ENCODE measurements around the gene FLT4. TPM values are rescaled to one million over a fixed set of nuclear protein-coding genes. Genes with fewer than 3 reads are reported as not detected.

The FLT4 gene
- polyA plus RNA-seq, 1 donor from 2014 or later = 0.04 TPM

- H3K27ac ChIP-seq (ENCODE audit: low read length) = no peak overlapping the region
- TF ChIP-seq RAD21 (conservative IDR thresholded peaks at IDR 0.05) (no peak), POLR2AphosphoS5 (IDR thresholded peaks at IDR 0.05) (no peak), EP300 (conservative IDR thresholded peaks at IDR 0.05; ENCODE audit: poor library complexity, severe bottlenecking) (no peak), TAF1 (IDR thresholded peaks at IDR 0.05; ENCODE audit: low read depth) (no peak), CTCF (IDR thresholded peaks at IDR 0.05; ENCODE audit: poor library complexity, severe bottlenecking) (no peak), MXI1 (conservative IDR thresholded peaks at IDR 0.05; ENCODE audit: poor library complexity, severe bottlenecking) (no peak), SMC3 (conservative IDR thresholded peaks at IDR 0.05; ENCODE audit: poor library complexity) (no peak), REST (IDR thresholded peaks at IDR 0.05; ENCODE audit: borderline replicate concordance) (no peak), EZH2 (IDR thresholded peaks at IDR 0.05; ENCODE audit: borderline replicate concordance, insufficient read depth, low read length, poor library complexity, severe bottlenecking) (no peak)
- H3K4me3 ChIP-seq (ENCODE audit: low read length) = no peak overlapping the region
- no peaks in the 10 kb centered on the region for H3K36me3 ChIP-seq (ENCODE audit: insufficient read depth, low read length)
- H3K4me2 ChIP-seq (ENCODE audit: low read length) = no peak overlapping the region
- H3K9me3 ChIP-seq (ENCODE audit: low read length) = no peaks in the 10 kb centered on the region
- no peaks in the 10 kb centered on the region for H3K27me3 ChIP-seq (ENCODE audit: insufficient read depth, low read depth, low read length)
- no peaks in the 10 kb centered on the region for H3F3A ChIP-seq (ENCODE audit: insufficient read depth, low read length, poor library complexity, severe bottlenecking)
- H3K79me2 ChIP-seq (replicated peaks; ENCODE audit: insufficient read depth, low read length) = no peaks in the 10 kb centered on the region
- no peaks in the 10 kb centered on the region for H3K9me2 ChIP-seq (ENCODE audit: insufficient read depth, low read length)
- H2AFZ ChIP-seq (ENCODE audit: low read depth, low read length) = no peak overlapping the region
- no peaks in the 10 kb centered on the region for H4K20me1 ChIP-seq (ENCODE audit: insufficient read depth)
- H3K9ac ChIP-seq (ENCODE audit: low read length) = no peak overlapping the region
Measured at GRCh38 chr5:180604271-180604670, 45.1 kb downstream of the FLT4 start.

GRCh38 chr5:180603076-180603594, 46.3 kb downstream of the FLT4 start:
- Histone ChIP-seq H3K27ac (ENCODE audit: low read length) (no peak overlapping the region), H3K4me3 (ENCODE audit: low read length) (no peak overlapping the region), H3K36me3 (ENCODE audit: insufficient read depth, low read length) (no peaks in the 10 kb centered on the region), H3K9me2 (ENCODE audit: insufficient read depth, low read length) (no peaks in the 10 kb centered on the region), H2AFZ (ENCODE audit: low read depth, low read length) (no peak overlapping the region), H3K79me2 (replicated peaks; ENCODE audit: insufficient read depth, low read length) (no peaks in the 10 kb centered on the region), H3F3A (ENCODE audit: insufficient read depth, low read length, poor library complexity, severe bottlenecking) (no peaks in the 10 kb centered on the region), H4K20me1 (ENCODE audit: insufficient read depth) (no peaks in the 10 kb centered on the region), H3K9ac (ENCODE audit: low read length) (no peak overlapping the region), H3K4me2 (ENCODE audit: low read length) (no peak overlapping the region), H3K27me3 (ENCODE audit: insufficient read depth, low read depth, low read length) (no peaks in the 10 kb centered on the region), H3K9me3 (ENCODE audit: low read length) (no peaks in the 10 kb centered on the region)
- TF ChIP-seq EP300 (conservative IDR thresholded peaks at IDR 0.05; ENCODE audit: poor library complexity, severe bottlenecking) (no peak), REST (IDR thresholded peaks at IDR 0.05; ENCODE audit: borderline replicate concordance) (no peak), CTCF (IDR thresholded peaks at IDR 0.05; ENCODE audit: poor library complexity, severe bottlenecking) (no peak), RAD21 (conservative IDR thresholded peaks at IDR 0.05) (no peak), EZH2 (IDR thresholded peaks at IDR 0.05; ENCODE audit: borderline replicate concordance, insufficient read depth, low read length, poor library complexity, severe bottlenecking) (no peak), MXI1 (conservative IDR thresholded peaks at IDR 0.05; ENCODE audit: poor library complexity, severe bottlenecking) (no peak)
